Endothelial cell of umbilical vein (primary cell): ENCODE measurements around the gene ZNF488. TPM values are rescaled to one million over a fixed set of nuclear protein-coding genes. Genes with fewer than 3 reads are reported as not detected.

Source experiments
- BruUV-seq: library from RNA; stranded (reverse); fragments of 400-500 nt; replicated peaks from 2 replicates; lab custom pipeline; 2021; lab: Mats Ljungman, UMichigan
- CTCF ChIA-PET: fragments of 300-600, 350-600 bp; sonication (Branson Sonifier 250); formaldehyde crosslinking; loops from one replicate; lab custom pipeline; 2021; ENCODE audit warnings: antibody characterized with exemption, inconsistent platforms; lab: Charles Lee
- POLR2A ChIA-PET: fragments of 300-600, 350-600 bp; sonication (Branson Sonifier 250); formaldehyde crosslinking; loops from one replicate; lab custom pipeline; 2021; ENCODE audit warnings: antibody characterized with exemption, inconsistent platforms; lab: Charles Lee
- DNase-seq: peaks from one replicate; pipeline ENCODE4 v3.0.0-alpha.2; 2011; ENCODE audit warnings: low read depth, low spot score
- FAIRE-seq: peaks from 2 replicates; lab custom pipeline; 2011; peaks lifted over from hg19 to GRCh38; lab: Jason Lieb, UNC
- H2AFZ ChIP-seq: 2 replicates; pipeline ENCODE4 v1.6.0; 2012; ENCODE audit warnings: low read depth, low read length, control low read depth, inconsistent platforms
- H3K27ac ChIP-seq: 2 replicates; pipeline ENCODE4 v1.5.1; 2011; ENCODE audit warnings: low read depth, mild to moderate bottlenecking, control low read depth, low read length, moderate library complexity; ENCODE audit not compliant: insufficient read depth
- H3K27me3 ChIP-seq, 2 experiments: 2 replicates each; pipeline versions ENCODE4 v1.6.0 to v1.6.1; 2011; ENCODE audit warnings: low read length in 2 of 2, mixed read lengths in 1 of 2; ENCODE audit not compliant: control insufficient read depth in 2 of 2, insufficient read depth in 2 of 2
- H3K36me3 ChIP-seq, 2 experiments: 2 replicates in 1 of 2; 3 replicates in 1 of 2; pipeline ENCODE4 v1.5.1; 2011; ENCODE audit warnings: low read length in 2 of 2, mild to moderate bottlenecking in 1 of 2, moderate library complexity in 1 of 2; ENCODE audit not compliant: control insufficient read depth in 2 of 2, insufficient read depth in 2 of 2; ENCODE audit errors: extremely low read depth in 1 of 2
- H3K4me1 ChIP-seq: 3 replicates; pipeline ENCODE4 v1.5.1; 2011; ENCODE audit warnings: mild to moderate bottlenecking, low read length; ENCODE audit not compliant: control insufficient read depth, insufficient read depth; ENCODE audit errors: extremely low read depth
- H3K4me2 ChIP-seq: 2 replicates; pipeline ENCODE4 v1.6.1; 2011; ENCODE audit warnings: low read length, control low read depth, mixed read lengths; ENCODE audit not compliant: insufficient read depth
- H3K4me3 ChIP-seq, 3 experiments: fragments of 200-600 bp in 1 of 3; sonication (generic), shearing (Covaris generic) in 1 of 3; replicated peaks in 1 of 3; 2 replicates each; pipeline ENCODE4 v1.5.1; 2011 to 2016; ENCODE audit warnings: control low read depth in 3 of 3, low read length in 3 of 3, mild to moderate bottlenecking in 2 of 3, inconsistent platforms in 1 of 3, low read depth in 1 of 3, moderate library complexity in 1 of 3; ENCODE audit not compliant: insufficient read depth in 1 of 3
- H3K79me2 ChIP-seq: 2 replicates; pipeline ENCODE4 v1.6.0; 2012; ENCODE audit warnings: low read length, inconsistent platforms; ENCODE audit not compliant: control insufficient read depth, insufficient read depth
- H3K9ac ChIP-seq: replicated peaks from 2 replicates; pipeline ENCODE3; 2011; ENCODE audit warnings: low read length, control low read depth; ENCODE audit not compliant: insufficient read depth; ENCODE audit errors: extremely low read depth
- H3K9me1 ChIP-seq: replicated peaks from 3 replicates; pipeline ENCODE4 v1.6.0; 2011; ENCODE audit warnings: mild to moderate bottlenecking, low read length; ENCODE audit not compliant: control insufficient read depth, insufficient read depth; ENCODE audit errors: extremely low read depth
- H3K9me3 ChIP-seq: replicated peaks from 2 replicates; pipeline ENCODE4 v1.5.1; 2012; ENCODE audit warnings: low read length, inconsistent platforms; ENCODE audit not compliant: control insufficient read depth, insufficient read depth
- H4K20me1 ChIP-seq: replicated peaks from 2 replicates; pipeline ENCODE3; 2011; ENCODE audit warnings: mild to moderate bottlenecking, low read length; ENCODE audit not compliant: control insufficient read depth, insufficient read depth; ENCODE audit errors: extremely low read depth
- CTCF ChIP-seq, 2 donors: IDR thresholded peaks; 1 replicate in 1 of 2; 2 replicates in 1 of 2; pipeline ENCODE4 v1.5.1; 2011; ENCODE audit warnings: low read length in 2 of 2, mild to moderate bottlenecking in 2 of 2, moderate library complexity in 2 of 2, control low read depth in 1 of 2, inconsistent platforms in 1 of 2, low read depth in 1 of 2; ENCODE audit not compliant: insufficient read depth in 1 of 2; ENCODE audit errors: extremely low read depth in 1 of 2
- EZH2 ChIP-seq: IDR thresholded peaks from 2 replicates; pipeline ENCODE4 v1.6.1; 2012; ENCODE audit warnings: borderline replicate concordance, low read depth, mild to moderate bottlenecking, moderate library complexity, low read length, inconsistent platforms; ENCODE audit not compliant: severe bottlenecking
- FOS ChIP-seq: IDR thresholded peaks from 2 replicates; pipeline ENCODE4 v1.6.1; 2011; ENCODE audit warnings: mild to moderate bottlenecking, low read length, moderate library complexity, borderline replicate concordance; ENCODE audit not compliant: insufficient read depth
- GATA2 ChIP-seq: IDR thresholded peaks from 2 replicates; pipeline ENCODE4 v1.7.0; 2011; ENCODE audit warnings: low read depth, mild to moderate bottlenecking, moderate library complexity, mixed read lengths, low read length; ENCODE audit not compliant: insufficient read length, insufficient read depth
- JUN ChIP-seq: IDR thresholded peaks from 2 replicates; pipeline ENCODE4 v1.6.1; 2011; ENCODE audit warnings: borderline replicate concordance, low read depth; ENCODE audit not compliant: insufficient read length, insufficient read depth
- MAX ChIP-seq: IDR thresholded peaks from 2 replicates; pipeline ENCODE4 v1.6.1; 2011; ENCODE audit not compliant: insufficient read depth, insufficient read length
- MYC ChIP-seq: IDR thresholded peaks from one replicate; pipeline ENCODE4 v1.6.1; 2011; ENCODE audit warnings: mild to moderate bottlenecking, low read depth, low read length
- POLR2A ChIP-seq: IDR thresholded peaks from 2 replicates; pipeline ENCODE4 v1.6.1; 2012; ENCODE audit warnings: low read depth, mild to moderate bottlenecking, control low read depth, low read length
- POLR2AphosphoS5 ChIP-seq: IDR thresholded peaks from 2 replicates; pipeline ENCODE4 v1.6.1; 2012; ENCODE audit warnings: low read depth, mild to moderate bottlenecking, control low read depth, low read length, moderate library complexity; ENCODE audit not compliant: insufficient read depth
- dilution Hi-C: fragments of 300-500 bp; cut with MboI; formaldehyde crosslinking; loops from one replicate; pipeline ENCODE4 v1.15.0; 2019; ENCODE audit warnings: low sequenced_read_pairs; ENCODE audit not compliant: extremely low pct_ligation_motif_present
- intact Hi-C: fragments of 100-400 bp; cut with micrococcal nuclease; formaldehyde crosslinking; loops from one replicate; pipeline ENCODE4 v1.10.0; 2022
- polyA plus RNA-seq, 4 experiments: library from polyadenylated mRNA; depleted of rRNA in 3 of 4; stranded (reverse) in 3 of 4; unstranded in 1 of 4; fragments of >200 nt; gene quantifications; 2 replicates each; pipeline versions ENCODE4 v1.2.1 to v1.2.3, GENCODE V29; 2011 to 2012; ENCODE audit warnings: missing spikeins in 1 of 4
- total RNA-seq: library from RNA; stranded (reverse); gene quantifications from 2 replicates; pipeline ENCODE4 v1.2.3, GENCODE V29; 2021

Gene ZNF488
- total and polyA plus RNA-seq, 2 donors (not counting 3 experiments of a cell fraction or from before 2014, with no cell fraction given) = 0.21 to 0.38 TPM

GRCh38 chr10:47333532-47333931 lies 50.6 kb downstream of the ZNF488 start:
- Histone ChIP-seq H3K36me3 (no peaks in the 10 kb centered on the region), H3K4me2 (no peak overlapping the region), H3K79me2 (no peaks in the 10 kb centered on the region), H3K4me3 (no peak overlapping the region), H3K4me1 (no peaks in the 10 kb centered on the region), H3K9me3 (no peaks in the 10 kb centered on the region), H3K27me3 (peaks cover 0 to 8% of the 10 kb centered on the region in 2 experiments), H4K20me1 (no peaks in the 10 kb centered on the region), H3K27ac (no peak overlapping the region), H2AFZ (no peak overlapping the region), H3K9me1 (no peaks in the 10 kb centered on the region), H3K9ac (no peak overlapping the region)
- no TSS peak for BruUV-seq
- dilution Hi-C loops (no loop called here), intact Hi-C loops (no loop called here)
- ChIA-PET POLR2A (no interaction called here), CTCF (interaction anchor here (1.2 to 1.3 kb wide), 2 partner anchors 10 to 22 kb away, joined by 3 to 5 read pairs; no protein-coding TSS in a partner anchor)
- FAIRE-seq (no peak), DNase-seq (no peak)
- TF ChIP-seq POLR2AphosphoS5 (no peak), MYC (no peak), POLR2A (no peak), FOS (no peak), MAX (no peak), CTCF (IDR thresholded peaks at IDR 0.05; ENCODE audit: extremely low read depth in 1 of 2, insufficient read depth in 1 of 2, low read depth in 1 of 2, low read length in 2 of 2) (no peak), JUN (no peak), GATA2 (no peak), EZH2 (no peak)
